RCC 7860 (cell line): ENCODE measurements around the gene P4HA2.
A peak's percentile ranks its signal among the peaks of the same experiment; 100 is the strongest.

Experiments used
- DNase-seq: peaks from one replicate; pipeline ENCODE4 v3.0.0-alpha.2; 2015; ENCODE audit warnings: low spot score
- FAIRE-seq: peaks from 2 replicates; lab custom pipeline; 2012; peaks lifted over from hg19 to GRCh38; lab: Jason Lieb, UNC

The P4HA2 gene

DNA sequence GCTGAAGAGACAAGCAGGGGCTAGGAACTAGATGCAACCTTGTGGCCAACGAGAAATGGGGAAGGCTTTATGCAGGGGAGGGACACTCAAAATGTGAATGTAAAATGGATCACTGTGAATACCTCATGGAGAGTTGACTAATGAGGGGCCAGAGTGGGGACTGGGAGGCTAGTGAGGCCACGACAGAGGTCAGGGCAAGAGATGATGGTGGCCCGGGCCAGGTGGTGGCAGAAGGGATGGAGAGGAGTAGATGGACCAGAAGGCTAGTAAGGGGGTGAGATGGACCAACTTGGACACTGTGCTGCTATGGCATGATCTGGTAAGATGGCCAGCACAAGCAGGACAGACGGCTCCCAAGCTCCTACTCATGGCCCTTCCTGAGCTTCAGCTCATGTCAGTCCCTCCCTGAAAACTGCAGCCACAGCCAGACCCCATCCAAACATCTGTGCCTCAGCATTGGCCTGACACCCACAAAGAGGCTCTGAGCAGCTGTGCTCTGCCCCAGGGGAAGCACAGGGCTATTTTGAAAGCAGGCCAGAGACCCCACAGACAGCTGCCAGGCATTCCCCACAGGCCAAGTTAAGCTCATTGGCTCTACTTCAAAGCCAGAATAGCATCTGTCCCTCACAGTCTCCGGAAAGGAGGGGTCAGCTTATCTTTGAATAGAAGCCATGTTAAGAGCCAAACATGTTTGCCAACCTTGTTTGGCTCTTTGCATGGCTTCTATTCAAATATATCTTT is 22.1 kb downstream of the P4HA2 start:
- FAIRE-seq (no peak), DNase-seq (no peak)

DNA sequence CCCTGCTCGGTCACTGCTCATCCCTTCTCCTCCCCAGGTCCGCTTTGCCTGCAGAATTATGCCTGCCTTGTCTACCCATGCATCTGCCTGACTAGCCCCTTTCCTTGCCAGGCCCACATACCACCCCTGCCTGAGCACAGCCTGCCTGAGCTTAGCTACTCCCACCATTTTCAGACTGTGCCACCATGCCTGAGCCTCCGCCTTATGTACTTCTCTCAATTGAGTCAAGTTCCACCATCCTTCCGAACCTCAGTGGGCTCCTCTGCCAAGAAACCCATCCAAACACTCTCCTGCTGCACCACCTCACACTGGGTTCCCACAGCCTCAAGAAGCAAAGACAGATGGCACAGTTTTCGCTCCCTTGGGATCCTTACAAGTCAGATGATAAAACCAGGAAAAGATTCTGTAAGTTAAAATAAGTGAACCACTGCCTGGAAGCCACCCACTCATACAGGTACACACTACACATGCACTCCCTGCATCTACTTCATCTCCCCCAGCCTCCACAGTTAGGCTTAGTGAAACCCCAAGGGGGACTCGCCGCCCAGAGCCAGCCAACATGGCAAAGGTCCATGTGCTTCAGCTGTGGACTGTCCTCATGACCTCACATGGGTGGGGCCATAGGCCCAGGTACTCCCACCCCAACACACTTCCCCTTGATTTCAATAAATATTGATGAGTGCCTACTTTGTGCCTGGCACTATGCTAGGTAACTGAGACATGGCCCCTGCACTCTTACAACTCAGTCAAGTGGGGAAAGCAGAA is 23.1 kb downstream of the P4HA2 start:
- FAIRE-seq (no peak), DNase-seq (no peak)

DNA sequence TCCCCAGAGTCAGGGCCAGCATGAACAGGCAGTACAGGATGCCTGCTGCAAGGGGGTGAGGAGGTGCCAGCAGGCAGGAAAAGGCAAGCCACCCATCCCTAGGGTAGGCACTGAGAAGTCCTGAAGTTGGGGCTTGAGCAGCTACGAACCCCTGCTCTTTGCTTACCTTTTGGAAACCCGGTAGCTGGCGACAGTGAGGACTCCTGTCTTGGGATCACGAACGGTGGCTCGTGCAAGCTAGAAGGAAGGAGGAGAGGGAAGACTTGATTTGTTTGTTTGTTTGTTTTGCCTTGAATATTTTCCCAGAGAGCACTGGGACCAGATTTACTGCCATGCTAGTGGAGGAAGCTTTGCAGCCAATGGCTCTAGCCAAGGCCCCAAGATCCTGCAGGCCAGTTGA is 23.7 kb downstream of the P4HA2 start:
- FAIRE-seq (no peak), DNase-seq (no peak)

DNA sequence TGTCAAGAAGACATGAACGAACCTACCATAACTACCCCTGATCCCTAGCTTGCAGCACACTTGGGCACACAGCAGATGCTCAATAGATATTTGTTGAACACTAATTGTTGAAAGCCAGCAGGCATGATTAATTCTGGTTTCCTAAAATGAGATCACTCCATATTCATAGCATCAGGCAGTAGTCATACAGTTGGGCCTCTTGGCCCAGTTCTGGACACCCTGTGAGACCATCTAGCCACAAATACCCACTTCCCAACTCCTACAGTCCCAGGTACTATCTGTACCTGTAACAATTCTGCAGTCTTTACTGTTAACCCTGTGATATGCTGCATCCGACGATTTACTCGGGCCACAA is 24.2 kb downstream of the P4HA2 start:
- DNase-seq = no peak
- no peak for FAIRE-seq

DNA sequence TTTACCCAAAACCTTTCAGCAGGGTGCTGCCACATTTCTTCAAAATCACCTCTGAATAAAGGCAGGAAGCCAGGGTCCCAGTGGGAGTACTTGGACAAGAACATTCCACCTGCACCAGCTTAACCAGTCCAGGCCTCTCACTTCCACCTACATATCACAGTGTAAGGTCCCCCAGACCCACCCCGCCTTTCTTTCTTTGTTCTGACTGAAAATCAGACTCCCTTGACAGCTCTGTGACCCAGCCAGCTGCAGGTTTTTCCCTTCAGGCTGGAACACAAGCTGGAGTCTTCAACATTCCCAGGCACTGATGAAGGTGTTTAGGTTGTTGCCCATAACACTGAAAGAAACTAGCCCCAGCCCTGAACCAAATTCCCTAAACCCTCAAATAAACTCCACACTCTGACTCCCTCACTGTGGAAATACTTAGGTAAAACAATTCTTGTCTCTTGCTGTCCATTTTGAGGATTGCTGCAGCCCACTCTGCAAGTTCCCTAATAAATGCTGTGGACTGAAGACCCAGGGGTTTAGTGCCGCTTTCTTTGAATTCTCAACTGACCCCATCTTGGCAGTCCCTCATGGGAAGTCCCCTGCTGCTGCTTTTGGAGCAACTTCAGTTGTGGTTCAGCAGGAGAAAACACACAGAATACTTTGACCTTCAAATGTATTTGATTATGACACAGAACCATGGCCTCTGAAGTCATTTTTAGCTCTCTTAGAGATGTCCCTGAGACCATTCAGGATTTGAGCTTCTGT is 24.8 kb downstream of the P4HA2 start:
- FAIRE-seq (no peak), DNase-seq (no peak)

DNA sequence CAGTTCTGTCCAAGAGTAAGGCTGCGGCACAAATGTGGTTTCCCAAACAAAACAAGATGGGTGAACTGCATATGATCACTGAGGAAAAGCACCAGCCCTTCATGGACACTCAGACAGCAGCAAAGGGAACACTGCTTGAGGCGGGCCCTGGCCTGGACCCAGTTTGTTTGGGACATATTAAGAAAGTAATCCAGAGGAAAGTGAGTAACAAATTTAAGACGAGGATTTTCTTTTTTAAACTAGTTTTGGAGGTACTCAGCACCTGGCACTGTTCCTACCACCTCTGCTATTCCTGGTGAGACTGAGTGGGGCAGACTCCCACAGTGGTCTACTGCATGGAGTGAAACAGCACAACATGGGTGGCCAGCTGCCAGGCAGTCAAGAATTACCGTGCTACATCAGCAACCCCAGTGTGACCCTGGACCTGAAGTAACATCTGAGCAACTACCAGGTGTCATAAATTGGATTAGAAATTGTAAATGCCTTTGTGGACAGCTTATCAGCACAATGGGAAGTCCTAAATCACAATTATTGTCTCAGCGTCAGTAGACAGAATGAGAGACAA is 28.5 kb downstream of the P4HA2 start:
- FAIRE-seq (no peak), DNase-seq (no peak)

DNA sequence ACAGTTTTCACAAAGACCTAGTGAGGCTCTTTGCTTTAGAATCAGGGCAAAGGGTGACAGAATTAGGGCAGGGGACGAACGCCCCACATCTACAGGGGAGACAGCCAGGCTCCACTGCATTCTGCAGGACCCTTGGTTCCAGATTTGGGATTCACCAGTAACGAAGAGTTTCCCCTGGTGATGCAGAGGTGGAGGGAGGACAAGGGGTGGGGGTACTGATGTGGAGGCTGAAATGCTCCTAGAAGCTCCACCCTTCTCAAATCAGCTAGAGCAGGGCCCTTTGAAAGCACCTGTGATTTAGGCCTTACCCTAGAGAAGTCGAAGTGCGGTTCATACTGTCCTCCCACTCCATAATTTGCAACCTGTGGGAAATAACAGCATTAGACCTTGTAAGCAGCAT is 29.1 kb downstream of the P4HA2 start:
- DNase-seq (no peak), FAIRE-seq (no peak)

DNA sequence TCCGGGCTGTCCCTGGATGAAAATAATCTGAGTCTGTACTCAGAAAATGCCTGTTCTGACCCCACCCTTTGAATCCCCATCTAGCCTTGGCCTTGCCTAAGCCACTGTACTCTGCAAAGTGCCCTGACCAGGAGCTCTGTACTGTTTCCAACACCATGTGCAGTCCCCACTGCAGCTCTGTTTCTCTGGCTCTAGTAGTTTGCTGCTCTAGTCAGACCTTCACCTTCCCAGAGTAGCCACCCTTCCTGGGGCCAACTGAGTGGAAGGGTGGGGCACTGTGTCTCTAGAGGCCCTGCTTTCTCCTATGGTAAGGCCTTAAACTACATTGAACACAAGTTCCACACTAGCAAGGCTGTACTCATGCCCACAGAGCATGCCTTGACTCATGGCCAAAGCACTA is 31.9 kb downstream of the P4HA2 start:
- DNase-seq = no peak
- no peak for FAIRE-seq

DNA sequence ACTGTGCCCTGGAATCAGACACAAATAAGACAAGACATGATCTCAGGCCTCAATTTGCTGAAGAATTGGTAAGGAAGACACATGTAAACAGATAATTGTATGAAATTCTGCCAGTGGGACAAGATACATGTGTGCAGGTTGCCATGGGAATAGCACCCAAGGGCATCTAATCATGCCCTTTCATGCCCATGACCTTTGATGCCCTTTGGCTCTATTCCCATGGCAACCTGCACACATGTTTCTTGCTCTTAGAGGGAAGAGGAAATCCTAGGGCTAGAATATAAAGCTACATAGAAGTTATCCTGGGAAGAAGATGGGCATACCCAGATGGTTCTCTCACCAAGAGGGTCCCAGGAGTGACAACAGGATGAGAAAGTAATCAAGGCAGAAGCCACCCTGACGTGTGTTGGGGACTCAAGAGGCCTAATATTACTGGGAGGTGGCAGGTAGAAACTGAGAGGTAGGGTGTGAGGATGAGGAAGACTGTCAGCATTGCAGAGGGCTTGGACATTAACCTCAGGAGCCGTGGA is 34.4 kb downstream of the P4HA2 start:
- DNase-seq (no peak), FAIRE-seq (no peak)

DNA sequence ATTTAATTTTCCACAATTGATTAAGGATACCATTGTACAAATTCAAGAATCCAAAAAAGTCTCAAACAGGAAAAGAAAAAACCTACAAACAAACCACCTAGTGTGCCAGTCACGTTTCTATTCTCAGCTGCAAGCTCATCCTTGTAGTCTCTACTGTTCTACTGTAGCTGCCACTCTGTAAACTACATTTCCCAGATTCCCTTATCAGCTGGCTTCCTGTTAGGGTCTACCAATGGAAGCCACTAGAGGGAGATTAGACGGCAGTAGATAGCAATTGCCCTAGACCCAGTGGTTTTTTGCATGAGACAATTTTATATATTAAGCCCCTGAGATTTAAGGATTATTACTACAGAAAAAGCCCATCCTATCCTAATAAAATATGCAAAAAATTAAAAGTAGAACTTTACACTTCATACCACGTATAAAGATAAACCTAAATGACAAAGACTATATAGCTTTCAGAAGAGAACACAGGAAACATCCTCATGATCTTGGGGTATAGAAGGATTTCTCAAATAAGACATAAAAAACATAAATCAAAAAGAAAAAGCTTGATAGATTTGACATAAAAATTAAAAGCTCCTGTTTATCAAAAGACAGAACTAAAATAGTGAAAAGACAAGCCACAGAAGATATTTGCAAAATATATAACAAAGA is 37.4 kb downstream of the P4HA2 start:
- DNase-seq = peak; percentile 78
- peak; percentile 82 for FAIRE-seq

DNA sequence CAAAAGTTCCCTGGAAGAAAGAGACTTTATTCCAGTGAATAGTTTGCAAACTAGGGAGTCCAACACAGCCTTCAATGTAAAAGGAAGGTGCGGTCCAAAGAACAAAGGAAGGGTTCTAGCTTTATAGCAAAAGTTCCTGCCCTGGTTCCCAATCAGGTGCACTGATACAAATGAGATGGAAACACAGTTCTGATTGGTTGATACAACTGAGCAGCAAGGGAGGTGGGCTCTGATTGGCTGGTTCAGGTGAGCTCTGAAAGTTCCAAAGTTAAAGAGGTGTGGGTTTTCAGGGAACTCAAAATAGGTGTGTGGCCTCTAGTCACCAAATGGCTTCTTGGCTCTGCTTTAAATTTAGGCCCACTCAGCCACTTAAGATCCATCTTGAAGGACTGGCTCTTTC is 43.1 kb downstream of the P4HA2 start:
- FAIRE-seq (no peak), DNase-seq (no peak)

DNA sequence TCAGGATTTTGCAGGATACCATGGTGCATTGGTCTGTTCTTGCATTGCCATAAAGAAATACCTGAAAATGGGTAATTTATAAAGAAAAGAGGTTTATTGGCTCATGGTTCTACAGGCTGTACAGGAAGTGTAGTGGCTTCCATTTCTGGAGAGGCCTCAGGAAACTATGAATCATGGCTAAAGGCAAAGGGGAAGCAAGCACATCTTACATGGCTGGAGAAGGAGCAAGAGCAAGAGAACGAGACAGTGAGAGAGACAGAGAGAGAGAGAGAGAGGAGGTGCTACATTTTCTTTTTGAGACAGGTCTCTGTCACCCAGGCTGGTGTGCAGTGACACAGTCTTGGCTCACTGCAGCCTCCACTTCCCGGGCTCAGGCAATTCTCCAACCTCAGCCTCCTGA is 43.9 kb downstream of the P4HA2 start:
- FAIRE-seq (no peak), DNase-seq (no peak)

DNA sequence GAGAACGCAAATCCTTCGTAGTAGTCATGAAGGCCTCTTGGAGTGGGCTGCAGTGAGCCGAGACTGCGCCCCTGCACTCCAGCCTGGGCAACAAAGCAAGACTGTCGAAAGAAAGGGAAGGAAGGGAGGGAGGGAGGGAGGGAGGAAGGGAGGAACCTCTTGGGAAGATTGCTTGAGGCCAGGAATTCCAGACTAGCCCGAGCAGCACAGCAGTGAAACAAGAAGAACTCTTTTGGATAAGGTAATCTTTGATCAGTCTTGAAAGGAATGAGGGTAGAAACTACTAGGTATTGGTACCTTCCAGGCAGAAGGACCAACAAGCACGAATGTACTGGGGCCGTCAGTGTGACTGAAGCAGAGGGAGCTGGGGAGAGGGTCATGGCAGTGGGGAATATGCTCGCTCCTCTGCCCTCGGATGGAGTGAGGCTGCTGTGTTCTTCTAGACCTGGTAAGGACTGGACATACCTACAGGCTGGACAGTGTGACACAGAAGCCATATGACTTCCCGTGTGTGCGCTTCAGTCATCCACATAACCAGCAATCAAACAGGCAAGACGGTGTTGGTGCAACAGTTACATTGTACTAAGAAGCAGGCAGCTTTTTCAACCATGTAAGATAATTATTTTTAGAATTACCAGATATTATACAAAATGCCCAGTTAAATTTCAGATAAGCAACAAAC is 45.2 kb downstream of the P4HA2 start:
- FAIRE-seq = no peak
- DNase-seq = no peak

DNA sequence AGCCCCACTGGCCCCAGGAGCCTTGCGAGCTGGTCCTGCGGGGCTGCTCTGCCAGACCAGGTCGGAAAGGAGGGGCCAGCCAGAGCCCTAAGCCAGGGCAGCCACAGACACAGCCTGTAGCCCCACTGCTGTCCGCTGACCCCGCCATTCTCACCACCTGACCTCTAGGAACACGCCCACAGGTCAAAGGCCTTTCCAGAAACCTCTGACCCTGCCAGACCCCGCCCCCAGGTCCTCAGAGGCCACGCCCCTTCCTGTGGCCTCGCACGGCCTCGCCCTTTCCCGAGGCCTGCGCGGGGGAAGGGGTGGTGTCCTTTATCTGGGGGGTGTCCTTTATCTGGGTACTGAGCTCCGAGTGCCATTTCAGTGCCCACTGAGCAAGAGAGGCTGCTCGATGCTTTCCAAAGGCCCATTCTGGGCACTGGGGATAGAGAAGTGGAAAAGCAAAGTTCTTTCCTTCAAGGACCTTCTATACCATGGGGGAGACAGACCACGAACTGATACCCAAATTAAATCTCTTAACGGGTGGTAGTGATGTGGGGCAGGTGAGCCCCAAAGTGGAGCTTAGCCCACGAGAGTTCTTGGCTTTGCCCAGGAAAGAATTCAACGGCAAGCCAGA is 46.5 kb downstream of the P4HA2 start:
- DNase-seq = no peak
- no peak for FAIRE-seq

DNA sequence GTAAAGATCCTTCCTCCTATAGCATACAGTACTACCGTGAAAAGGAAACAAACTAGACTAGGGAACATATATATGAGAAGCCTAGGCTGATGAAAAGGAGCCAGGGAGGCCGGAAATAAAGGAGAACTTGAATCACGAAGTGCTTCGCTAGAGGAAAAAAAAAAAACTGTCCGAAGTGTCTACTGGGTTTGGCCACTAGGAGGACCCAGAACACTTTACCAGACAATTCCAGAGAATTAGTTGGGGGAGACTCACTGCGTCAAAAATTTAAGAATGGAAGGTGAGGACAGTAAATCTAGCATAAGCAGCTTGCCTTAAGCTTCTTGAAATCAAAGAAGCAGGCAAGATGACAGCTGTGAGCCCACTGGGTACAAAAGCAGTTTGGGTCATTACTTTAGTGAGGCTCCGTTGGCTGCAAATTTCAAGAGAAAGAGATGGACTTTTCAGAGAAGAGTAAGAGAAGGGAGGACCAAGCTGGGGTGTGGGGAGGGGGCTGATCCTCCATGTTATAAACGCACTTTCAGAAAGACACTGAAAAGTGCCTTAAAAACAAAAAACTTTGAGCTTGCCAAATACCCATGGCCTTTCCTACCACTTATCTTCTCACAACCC is 47.4 kb downstream of the P4HA2 start:
- DNase-seq = peak; percentile 49
- FAIRE-seq = peak; percentile 71

DNA sequence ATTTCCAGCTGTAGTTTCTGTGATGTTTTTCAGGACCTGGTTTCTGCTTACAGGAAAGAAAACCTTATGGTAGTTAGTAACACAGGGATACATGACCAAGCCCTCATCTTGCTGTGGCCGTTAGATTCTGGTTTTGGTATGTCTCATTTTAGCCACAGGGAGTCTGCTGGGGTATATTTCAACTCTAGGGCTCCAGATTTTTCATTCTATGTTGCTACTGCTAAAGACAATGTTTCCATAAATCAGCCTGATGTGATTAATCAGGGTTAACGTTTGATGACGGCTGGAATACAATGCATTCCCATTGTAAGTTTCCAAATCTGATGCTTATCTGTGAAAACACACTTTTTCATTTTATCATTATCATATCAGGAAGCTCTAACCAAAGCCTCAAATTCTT is 48.2 kb downstream of the P4HA2 start:
- no peak for FAIRE-seq
- no peak for DNase-seq

DNA sequence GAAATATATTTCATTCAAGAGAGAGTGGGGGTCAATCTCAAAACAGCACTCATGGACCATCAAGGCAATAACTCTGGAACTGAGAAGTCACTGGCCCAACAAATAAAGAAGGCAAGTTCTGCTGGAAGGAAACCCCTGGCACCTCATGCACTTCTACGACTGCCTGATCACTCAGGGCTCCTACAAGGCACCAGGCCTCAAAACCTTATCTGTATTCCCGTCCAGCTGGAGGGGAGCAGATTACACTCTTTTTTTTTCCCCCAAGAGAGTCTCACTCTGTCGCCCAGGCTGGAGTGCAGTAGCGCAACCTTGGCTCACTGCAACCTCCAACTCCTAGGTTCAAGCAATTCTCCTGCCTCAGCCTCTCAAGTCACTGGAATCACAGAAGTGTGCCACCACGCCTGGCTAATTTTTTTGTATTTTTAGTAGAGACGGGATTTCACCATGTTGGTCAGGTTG is 49.9 kb downstream of the P4HA2 start:
- FAIRE-seq (no peak), DNase-seq (no peak)

DNA sequence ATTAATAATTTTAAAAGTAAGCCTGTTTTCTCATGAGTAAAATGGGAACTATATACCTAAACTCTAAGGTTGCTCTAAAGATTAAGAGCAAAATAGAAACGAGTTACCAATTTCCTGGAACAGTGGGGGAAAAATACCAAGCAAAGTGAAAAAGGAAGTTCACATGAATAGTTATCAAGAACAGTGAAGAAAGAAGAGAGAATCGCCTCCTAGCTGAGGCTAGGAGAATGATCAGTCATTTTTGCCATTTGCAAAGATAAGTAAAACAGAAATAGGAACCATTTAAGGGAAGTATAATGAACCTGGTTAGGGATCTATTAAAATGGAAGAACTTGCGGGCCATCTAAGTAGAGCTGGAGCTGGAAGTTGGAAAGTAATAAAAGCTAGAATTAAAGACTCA is 50.7 kb downstream of the P4HA2 start:
- FAIRE-seq (no peak), DNase-seq (no peak)

DNA sequence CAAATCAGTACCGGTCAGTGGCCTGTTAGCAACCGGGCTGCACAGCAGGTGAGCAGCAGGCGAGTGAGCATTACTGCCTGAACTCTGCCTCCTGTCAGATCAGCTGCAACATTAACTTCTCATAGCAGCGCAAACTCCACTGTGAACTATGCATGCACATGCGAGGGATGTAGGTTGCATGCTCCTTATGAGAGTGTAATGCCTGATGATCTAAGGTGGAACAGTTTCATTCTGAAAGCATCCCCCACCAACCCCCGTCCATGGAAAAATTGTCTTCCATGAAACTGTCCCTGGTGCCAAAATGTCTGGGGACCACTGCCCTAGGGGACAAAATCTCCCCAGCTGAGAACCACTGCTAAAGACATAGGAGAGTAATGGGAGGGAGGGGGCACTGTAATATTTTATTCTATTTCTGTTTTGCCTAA is 51.1 kb downstream of the P4HA2 start:
- no peak for FAIRE-seq
- DNase-seq = no peak
